NCI-H1092 treated with DMSO at 0.1 percent for 48 hours (cell line): ENCODE results near the gene ARL1.
A peak's percentile ranks its signal among the peaks of the same experiment; 100 is the strongest.
"Not testable (repeated sequence)": the region's sequence is repeated elsewhere in the genome, so short reads cannot be mapped to it uniquely, and the experiment has no call there.

ENCODE experiments used
- DNase-seq: peaks from one replicate; lab custom pipeline; 2025; lab: John Stamatoyannopoulos, UW

Gene ARL1

DNA sequence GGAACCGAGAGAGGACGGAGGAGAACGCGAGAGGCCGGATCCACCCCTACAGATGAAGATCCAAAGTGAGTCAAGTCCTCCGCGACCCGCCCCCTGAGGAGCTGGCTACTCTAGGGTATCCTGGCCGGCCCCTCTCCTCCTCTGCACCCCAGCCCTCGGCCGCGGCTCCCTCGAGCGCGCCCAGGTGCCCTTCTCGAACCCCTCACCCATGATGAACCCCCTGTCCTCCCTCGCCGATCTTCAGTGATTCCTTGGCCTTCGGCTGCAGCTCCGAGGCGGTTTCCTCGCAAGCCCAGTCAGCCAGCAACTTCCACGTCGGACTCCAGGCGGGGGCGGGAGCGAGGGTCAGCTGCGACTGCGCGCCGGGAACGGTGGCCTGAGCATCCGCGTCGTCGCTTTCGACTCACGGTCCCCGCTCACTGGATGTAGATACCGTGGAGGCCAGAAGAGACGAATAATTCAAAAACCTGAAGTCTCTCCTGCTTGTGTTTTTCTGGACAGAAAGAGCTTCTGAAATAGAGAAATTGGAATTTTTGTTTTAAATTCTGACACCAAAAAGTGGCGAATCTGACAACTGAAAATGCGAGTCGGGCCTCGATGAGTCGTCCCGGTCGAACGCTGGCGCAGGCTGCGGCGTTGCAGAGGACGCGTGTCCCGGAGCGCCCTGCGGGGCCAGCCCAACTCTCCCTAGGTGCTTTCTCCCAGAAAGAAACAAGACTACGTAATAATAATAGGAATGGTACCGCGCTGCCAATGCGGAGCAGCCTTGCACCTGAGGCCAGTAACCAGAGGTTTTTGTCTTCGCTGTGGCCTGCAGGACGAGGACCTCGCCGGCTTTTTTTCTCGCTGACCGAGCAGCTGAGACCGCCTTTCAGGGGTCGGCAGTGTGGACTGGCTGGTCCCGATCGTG is at the start of gene ARL1:
Gene ARL1 (minus strand): TSS at position 337 of the 910 bp plus-strand sequence. CDS start 127 bp downstream, at position 210.
- DNase-seq, result peak; percentile 84

DNA sequence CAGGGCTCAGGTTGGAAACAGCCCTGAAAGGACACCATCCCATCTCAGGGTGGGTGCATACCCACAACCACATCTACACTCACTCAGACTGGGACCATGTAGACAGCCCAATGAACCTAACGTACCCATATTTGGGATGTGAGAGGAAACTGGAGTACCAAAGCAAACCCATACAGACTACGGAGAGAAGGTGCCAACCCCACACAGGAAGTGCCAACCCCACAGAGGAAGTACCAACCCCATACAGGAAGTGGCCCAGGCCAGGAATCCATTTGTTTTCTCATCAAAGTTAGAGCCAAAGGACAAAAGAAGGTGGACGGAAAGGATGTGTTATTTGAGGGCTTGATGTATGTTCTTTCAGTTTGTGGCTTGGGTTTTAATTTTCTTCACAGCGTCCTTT is 48.1 kb upstream of the ARL1 start:
- DNase-seq, result no peak

DNA sequence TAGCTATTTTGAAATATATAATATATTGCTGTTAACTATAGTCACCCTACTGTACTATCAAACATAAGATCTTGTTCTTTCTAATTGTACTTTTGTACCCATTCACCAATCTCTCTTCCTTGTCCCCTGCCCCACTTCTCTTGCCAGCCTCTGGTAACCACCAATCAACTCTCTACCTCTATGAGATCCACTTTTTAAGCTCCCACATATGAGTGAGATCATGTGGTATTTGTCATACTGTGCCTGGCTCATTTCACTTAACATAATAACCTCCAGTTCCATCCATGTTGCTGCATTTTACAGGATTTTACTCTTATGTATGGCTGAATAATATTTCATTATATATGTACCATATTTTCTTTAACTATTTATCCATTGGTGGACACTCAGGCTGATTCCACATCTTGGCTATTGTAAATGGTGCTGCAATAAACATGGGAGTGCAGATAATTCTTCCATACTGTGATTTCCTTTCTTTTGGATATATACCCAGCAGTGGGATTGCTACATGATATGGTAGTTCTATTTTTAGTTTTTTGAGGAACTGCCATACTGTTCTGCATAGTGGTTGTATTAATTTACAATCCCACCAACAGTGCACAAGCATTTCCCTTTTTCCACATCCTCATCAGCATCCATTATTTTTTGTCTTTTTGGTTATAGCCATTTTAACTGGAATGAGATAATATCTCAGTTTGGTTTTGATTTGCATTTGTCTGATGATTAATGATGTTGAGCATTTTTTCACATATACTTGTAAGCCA is 34.1 kb upstream of the ARL1 start:
- DNase-seq, result no peak

DNA sequence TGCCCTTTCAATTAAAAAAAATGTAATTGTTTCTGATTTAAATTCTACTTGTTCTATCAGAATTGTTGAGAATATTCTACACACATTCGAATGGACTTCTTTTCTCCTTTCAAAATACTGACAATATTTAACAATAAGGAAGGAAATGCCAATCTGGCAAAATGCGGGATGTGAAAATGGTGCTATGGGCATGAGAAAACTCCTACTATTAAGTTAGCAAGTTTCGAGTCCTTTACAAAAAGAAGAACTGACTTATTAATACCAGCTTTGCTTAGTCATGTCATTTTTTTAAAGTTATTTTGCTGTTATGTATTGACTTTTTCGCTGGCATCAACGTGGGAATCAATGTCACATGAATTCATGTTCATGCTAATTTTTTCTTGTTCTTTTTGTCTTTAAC is 31.7 kb upstream of the ARL1 start:
- DNase-seq, result no peak

DNA sequence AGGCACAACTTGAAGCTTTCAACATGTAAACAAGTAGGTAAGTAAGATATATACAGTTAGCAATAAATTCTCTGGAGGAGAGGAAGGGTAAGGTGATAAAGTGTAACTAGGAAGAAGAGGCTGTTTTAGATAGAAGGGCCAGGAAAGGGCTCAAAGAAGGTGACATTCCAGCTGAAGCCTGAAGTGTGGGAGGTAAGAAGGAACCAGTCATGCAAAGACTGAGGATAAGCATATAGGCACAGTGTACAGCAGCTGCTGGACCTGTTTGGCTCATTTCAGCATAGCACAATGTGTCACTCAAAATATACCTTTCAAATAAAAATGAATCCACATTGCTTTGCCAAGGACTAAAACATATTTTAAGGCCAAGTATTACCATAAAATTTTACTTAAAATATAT is 28.6 kb upstream of the ARL1 start:
- DNase-seq, result no peak

DNA sequence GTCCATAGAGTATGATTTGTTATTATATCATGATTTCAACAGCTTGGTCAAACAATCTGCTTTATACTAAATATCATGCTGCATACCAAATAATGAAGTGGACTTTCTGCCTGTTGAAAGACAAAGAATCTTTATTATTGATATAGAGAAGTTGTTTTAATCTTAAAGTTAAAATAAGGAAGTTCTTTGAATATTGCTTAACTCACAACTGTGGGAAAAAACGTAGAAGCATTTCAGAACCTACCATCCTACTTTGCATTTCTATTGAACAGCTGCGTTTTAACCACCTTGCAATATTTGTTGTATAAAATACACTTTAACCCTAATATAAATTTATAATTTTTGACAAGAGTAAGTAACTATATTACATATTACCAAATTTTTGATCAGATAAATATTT is 22.9 kb upstream of the ARL1 start:
- DNase-seq, result no peak

DNA sequence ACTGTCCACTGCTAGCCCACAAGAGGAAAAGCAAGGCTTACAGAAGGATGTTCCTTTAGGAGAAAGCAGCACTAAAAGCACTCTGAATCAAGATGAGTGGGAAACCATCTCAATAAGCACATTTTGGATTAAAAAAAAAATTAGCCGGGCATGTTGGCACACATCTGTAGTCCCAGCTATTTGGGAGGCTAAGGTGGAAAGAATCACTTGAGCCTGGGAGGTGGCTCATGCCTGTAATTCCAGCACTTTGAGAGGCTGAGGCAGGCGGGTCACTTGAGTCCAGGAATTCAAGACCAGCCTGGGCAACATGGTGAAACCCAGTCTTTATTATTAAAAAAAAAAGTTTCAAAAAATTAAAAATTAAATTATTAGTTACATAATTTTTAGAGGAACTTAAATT is 17.0 kb upstream of the ARL1 start:
- no peak for DNase-seq

DNA sequence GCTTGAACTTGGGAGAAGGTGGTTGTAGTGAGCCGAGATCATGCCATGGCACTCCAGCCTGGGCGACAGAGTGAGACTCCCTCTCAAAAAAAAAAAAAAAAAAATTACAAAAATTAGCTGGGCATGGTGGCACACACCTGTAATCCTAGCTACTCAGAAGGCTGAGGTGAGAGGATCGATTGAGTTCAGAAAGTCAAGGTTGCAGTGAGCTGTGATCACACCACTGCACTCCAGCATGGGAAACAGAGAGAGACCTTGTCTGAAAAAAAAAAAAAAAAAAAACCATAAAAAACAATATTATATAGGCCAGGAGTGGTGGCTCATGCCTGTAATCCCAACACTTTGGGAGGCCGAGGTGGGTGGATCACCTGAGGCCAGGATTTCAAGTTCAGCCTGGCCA is 14.5 kb upstream of the ARL1 start:
- DNase-seq, result not testable (repeated sequence)

DNA sequence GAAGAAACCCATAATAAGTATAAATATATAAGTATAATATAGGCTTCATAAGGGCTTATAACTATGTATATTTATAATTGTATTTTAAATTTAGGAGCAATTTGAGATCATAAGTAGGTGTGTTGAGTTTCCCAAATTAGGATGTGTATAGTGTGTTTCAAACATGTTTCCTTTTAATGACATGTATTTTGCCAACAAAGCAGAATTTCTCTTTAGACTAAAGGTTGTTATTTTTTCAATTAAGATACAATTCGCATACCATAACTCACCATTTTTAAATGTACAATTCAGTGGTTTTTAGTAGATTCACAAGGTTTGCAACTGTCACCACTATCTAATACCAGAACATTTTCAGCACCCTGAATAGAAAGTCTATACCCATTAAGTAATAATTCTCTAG is 7.7 kb upstream of the ARL1 start:
- DNase-seq, result no peak

DNA sequence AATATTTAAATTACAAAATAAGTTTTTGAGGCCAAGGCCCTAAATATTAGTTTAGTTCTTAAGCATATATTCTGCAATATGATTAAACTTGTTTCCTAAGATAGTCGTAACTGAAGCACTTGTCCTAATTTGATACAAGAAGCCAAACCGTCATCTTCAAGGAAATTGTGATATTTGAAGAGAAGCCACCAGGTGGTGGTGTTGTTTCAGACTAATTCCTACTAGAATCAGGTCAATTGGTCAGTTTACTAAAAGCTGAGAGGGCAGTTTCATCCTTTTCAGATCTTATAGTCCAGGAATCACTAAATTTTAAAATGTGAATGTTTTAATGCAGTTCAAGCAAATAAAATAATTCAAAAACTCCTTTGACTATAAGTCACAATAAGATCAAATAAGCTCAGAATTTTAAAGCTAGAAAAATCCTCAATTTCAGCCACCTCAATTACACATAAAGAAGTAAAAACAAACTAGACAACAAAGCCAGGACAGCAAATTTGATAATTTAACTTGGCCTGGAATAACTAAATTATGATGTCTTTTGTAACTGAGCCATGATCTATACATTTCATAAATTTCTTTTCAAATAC is 7.1 kb upstream of the ARL1 start:
- DNase-seq, result peak; percentile 51

DNA sequence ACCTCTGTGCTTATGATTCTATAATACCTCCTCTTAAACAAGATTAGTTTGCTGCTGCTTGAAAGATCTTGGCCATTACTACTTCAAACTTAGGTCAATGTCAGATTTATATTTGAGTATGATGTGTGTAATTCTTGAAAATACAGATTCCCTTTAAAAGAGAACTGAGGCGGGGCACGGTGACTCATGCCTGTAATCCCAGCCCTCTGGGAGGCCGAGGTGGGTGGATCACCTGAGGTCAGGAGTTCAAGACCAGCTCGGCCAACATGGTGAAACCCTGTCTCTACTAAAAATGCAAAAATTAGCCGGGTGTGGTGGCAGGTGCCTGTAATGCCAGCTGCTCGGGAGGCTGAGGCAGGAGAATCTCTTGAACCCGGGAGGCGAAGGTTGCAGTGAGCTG is 2.6 kb upstream of the ARL1 start:
- not testable (repeated sequence) for DNase-seq

DNA sequence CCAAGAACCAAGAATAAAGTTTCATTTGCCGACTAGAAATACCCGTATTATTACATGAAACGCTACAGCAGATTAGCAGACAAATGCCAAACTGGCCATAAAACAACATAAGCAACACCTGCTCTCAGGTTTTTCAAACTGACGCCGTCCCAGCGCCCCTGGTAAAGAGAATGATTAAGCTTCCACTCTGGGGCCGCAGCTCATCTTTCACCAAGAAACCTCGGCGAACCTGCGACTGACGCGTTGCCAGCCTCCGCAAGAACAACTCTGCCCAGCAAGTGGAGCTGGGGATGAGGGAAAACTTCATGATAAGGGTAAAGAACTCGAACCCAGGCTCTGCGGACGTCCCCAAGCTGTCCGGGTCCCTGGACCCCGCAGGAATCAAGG is 530 bp downstream of the ARL1 start:
- DNase-seq, result no peak

DNA sequence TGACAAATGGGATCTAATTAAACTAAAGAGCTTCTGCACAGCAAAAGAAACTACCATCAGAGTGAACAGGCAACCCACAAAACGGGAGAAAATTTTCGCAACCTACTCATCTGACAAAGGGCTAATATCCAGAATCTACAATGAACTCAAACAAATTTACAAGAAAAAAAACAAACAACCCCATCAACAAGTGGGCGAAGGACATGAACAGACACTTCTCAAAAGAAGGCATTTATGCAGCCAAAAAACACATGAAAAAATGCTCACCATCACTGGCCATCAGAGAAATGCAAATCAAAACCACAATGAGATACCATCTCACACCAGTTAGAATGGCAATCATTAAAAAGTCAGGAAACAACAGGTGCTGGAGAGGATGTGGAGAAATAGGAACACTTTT is 16.4 kb downstream of the ARL1 start:
- DNase-seq, result not testable (repeated sequence)

DNA sequence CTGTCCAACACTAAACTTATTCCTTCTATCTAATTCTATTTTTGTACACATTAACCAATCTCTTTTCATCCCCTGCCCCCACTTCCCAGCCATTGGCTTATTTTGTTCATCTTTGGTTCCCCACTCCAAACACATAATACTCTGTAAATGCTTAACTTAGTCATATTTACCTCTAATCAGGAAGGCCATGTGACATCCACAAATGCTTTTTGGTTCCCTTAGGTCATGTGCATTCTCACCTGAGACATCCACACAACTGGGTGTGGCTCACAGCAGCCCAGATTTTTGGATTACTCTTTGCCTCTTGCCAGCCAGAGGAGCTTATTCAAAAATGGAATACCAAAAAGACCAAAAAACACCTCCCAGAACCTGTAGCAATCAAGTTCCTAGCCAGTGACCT is 28.4 kb downstream of the ARL1 start:
- DNase-seq, result no peak

DNA sequence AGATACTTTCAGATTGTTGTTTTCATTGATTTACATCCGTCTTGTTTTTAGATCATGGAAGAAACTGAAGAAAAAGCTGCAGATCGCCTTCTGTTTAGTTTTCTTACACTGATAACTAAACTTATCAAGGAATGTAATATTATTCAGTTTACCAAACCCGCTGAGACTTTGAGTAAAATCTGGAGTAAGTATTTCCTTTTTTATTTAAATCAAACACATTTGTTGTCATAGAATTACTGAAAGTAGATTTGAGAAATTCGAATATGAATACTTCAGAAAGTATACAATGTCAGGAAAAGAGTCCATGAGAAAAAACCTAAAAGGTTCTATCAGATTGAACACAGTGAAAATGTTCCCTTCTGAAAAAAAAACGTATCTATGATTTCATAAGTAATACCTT is 32.0 kb downstream of the ARL1 start:
- no peak for DNase-seq

DNA sequence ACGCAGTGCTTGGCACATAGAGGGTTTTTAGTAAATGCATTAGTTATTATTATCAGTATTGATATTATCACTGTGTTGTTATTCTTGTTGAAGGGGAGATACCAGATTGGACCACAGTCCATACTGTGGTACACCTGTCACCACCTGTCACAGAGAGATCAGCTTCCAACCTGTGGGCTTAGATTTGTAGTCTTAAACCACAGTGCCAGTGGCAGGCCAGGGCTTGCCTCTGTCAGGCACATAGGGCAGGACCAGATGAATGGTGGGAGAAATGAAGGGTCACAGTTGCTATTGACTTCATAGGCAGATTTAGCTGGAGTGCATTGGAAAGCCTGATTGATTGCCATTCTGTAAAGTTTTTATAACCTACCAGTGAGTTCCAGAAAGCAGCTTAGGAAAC is 35.1 kb downstream of the ARL1 start:
- DNase-seq, result no peak

DNA sequence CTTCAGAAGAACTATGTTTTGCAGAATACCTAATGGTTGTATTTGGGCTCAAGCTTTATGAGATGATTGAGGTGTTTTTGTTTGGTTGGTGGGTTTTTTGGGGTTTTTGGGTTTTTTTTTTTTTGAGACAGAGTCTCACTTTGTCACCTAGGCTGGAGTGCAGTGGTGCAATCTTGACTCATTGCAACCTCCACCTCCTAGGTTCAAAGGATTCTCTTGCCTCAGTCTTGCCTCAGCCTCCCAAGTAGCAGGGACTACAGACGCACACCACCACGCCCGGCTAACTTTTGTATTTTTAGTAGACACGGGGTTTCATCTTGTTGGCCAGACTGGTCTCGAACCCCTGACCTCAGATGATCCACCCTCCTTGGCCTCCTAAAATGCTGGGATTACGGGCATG is 39.6 kb downstream of the ARL1 start:
- DNase-seq, result no peak

DNA sequence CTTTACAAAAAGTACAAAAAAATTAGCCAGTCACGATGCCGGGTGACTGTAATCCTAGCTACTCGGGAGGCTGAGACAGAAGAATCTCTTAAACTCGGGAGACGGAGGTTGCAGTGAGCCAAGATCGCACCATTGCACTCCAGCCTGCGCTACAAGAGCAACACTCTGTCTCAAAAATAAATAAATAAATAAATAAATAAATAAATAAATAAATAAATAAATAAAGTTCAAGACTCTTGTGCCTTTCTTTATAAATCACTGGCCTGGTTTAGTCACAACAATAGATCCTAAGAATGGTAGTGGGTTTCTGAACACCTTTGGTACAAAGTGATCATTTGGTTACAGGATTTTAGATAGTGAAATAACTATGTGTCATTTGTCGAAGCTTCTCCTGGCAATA is 46.1 kb downstream of the ARL1 start:
- DNase-seq, result no peak

DNA sequence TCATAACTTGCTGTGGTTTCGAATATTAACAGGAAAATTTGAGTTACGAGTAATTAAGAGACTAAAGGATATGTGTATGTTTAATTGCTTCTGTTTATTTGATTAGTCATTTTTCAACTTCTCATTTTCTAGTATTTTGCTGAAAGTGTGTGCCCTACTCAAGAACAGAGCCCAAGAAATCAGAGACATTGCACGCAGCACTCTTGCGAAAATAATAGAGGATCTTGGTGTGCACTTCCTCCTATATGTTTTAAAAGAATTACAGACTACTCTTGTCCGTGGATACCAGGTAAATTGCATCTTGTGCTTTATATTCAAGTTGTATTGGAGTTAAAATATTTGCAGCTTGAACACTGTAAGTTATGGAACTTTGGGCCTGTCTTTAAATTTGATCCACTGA is 50.8 kb downstream of the ARL1 start:
- no peak for DNase-seq

DNA sequence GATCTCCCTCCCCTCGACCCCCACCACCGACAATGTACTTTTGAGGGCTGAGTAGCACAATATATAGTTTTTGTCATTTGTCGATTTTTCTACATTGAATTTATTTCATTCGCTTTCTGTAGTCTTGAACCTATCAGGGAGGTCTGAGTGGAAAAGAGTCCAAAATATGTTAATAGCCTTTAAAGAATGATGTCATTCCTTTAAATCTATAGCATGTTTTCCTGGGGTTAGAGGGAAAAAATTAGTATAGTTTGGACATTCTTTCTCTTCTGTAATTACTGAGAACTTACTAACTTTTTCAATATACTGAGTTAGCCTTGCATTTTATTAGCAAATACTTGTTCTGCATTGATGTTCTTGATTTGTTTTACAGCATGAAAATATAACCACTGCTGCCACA is 55.9 kb downstream of the ARL1 start:
- DNase-seq, result no peak

DNA sequence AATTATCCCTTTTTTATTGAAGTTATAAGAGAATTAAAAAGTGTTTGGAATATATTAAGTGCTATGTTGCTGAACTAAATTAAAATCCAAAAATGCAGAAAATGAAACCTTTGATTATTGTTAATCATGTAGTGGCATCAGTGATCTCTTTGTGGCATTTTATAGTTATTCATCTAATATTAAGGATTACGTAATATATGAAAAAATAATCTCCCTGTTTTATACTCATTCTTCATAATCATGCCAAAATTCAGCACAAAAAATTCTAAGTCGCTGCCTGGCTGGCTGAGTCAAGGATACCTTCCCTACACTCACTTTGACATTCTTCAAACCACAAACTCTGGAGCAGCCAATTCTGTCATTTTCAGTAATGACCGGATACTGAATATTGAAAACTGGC is 63.7 kb downstream of the ARL1 start:
- DNase-seq, result no peak
